GM18873 (cell line): ENCODE measurements around the gene TAF13.
A peak's percentile ranks its signal among the peaks of the same experiment; 100 is the strongest.
"Not testable (repeated sequence)": the region's sequence is repeated elsewhere in the genome, so short reads cannot be mapped to it uniquely, and the experiment has no call there.

Experiments
- ATAC-seq: cut with Tn5 transposase; IDR thresholded peaks from one replicate; pipeline ENCODE4 v1.9.1; 2021; ENCODE audit warnings: mild to moderate bottlenecking, moderate library complexity, moderate number of reproducible peaks; ENCODE audit not compliant: unreplicated experiment, low FRiP score

TAF13 gene

DNA sequence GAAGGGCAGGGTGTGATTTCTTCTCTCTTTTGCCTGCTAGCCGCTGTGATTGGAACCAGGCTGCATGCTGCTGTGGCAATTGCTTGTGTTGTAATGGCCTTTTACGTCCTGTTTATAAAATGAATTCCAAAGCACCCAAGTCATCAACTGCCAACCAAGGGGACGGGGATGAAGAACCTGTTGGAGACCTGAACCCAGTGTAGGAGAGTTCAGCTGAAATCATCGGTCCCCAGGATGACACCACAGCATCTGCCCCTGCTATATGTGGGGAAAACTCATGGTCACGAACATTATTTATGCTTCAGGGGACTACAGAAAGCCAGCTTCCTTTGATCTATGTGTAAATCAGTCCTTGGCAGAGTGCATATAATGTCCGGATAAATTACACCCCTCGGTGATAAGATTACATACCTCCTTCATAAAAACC is 18.6 kb upstream of the TAF13 start:
- no peak for ATAC-seq

GRCh38 chr1:109091839-109092193 is 16.0 kb upstream of the TAF13 start:
- no peak for ATAC-seq

DNA sequence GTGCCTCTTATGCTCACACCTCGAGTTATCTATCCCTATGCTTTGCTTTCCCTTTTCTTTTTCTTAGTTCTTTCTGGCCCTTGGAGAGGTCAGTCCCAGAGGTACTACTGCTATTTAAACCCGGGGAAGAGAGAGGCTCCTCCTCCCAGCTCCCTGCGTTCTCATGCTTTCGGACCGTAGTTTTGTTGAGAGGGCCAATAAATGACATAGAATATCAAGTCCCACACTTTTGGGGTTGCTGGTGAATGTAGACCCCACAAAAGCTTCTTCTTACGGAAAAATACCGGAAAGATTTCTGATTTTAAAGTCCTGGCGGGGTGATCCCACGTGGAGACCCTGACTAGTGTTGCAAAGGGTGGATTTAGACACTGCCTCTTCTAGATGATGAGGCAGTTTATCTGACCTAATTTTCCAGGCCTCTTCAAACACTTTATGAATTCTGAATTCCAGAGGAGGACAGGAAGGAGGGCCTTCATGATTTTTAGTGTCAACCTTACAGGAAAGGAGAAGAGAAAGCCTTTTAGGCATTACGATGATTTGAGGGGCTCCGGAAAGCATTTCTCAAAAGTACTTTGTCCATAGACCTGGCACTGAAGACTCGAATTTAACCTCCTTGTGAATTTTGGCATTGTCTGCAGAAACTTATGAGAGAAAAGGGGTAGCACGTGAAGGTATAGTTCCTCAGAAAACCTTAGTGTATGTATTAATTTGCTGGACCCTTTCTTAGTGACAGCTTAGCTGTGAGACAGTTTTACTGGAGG is 15.5 kb upstream of the TAF13 start:
- peak; percentile 30 for ATAC-seq

- ATAC-seq, result peak; percentile 93
These were observed 14.6 kb upstream of the TAF13 start, which contains the start of gene TMEM167B for GRCh38 chr1:109090196-109091077. TMEM167B (plus strand) TSS chr1:109090764; CDS start chr1:109090873, 109 bp downstream.

- no peak for ATAC-seq
These were observed 13.6 kb upstream of the TAF13 start for GRCh38 chr1:109089242-109090015.

GRCh38 chr1:109084563-109085517 is 9.0 kb upstream of the TAF13 start:
- no peak for ATAC-seq

DNA sequence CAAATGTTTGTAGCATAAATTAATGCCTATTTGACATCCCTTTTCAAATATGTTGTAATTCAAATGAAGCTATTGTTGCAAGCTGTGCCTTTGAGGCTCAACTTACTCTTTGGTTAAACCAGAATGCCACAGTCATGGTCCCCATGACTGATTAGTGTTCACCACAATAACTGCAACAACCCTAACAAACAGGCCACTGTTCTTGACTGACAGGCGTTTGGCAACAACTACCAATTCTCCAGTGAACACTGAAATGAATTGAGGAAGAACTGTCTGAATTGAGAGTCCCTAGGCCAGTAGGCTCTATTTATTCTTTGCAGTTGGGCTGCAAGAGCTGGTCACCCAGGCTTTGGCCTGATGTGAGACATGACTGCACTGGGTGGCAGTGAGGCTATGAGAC is 8.1 kb upstream of the TAF13 start:
- ATAC-seq, result no peak

GRCh38 chr1:109083501-109083900 is 7.7 kb upstream of the TAF13 start:
- no peak for ATAC-seq

DNA sequence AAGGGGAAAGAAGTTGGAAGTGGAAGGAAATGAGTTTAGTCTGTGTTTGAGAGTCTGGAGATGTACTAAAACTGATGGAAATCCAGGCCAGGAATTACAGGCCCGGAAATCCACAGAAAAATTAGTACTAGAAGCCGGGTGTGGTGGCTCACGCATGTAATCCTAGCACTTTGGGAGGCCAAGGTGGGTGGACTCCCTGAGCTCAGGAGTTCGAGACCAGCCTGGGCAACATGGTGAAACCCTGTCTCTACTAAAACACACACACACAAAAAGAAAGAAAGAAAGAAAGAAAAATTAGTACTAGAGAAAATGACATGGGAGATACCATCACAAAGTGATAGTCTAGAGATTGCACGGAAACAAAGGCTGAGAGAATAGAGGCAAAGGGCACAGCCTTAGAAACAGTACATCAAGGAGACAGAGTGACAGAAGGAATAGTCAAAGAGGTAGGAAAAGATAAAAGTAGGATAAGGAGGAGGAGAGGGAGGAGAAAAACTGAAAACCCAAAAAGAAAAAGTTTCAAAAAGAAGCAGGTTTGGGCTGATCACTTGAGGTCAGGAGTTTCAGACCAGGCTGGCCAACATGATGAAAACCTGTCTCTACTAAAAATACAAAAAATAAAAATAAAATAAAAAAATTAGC is 4.8 kb upstream of the TAF13 start:
- no peak for ATAC-seq

- no peak for ATAC-seq
These were observed 3.4 kb upstream of the TAF13 start for GRCh38 chr1:109079240-109079622.

DNA sequence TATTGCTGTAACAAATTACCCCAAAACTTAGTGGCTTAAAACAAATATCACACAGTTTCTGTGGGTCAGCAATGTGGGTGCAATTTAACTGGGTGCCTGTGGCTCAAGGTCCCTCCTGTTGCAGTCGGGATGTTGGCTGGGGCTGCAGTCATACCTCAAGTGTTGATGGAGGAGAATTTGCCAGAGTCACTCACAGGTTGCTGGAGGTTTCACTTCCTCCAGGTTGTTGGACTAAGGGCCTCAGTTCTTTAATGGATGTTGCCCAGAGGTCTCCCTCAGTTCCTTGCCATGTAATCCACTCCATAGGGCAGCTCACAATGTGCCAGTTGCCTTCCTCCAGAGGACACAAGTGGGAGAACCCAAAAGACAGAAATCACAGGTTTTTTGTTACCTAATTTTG is 2.5 kb upstream of the TAF13 start:
- no peak for ATAC-seq

GRCh38 chr1:109069294-109069693 is 6.5 kb downstream of the TAF13 start:
- no peak for ATAC-seq

DNA sequence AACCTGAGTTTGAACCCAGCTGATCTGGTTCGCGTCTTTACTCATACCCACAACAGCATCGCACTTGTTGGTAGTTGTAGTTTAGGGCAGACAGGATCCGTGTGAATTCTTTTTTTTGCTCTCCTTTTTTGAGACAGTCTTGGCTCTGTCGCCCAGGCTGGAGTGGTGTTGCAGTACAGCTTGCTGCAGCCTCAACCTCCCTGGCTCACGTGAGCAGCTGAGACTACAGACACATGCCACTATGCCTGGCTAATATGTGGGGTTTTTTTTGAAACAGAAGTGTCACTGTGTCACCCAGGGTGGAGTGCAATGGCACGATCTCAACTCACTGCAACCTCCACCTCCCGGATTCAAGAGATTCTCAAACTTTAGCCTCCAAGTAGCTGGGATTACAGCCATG is 7.9 kb downstream of the TAF13 start:
- ATAC-seq, result no peak

GRCh38 chr1:109065137-109065536 is 10.7 kb downstream of the TAF13 start:
- ATAC-seq, result no peak

DNA sequence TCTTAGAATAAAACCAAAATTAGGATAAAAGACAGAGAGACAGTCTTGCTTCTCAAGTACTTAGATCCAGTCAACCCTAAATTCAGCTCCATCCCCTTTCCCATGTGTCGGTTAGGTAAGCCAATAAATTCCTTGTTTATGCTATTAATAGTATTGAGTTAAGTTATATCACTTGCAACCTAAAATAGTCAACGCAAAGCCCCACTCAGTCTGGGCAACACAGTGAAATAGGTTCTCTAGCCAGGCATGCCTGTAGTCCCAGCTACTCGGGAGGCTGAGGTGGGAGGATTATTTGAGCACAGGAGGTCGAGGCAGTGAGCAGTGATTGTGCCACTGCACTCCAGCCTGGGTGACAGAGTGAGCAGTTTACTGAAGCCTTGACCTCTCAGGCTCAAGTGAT is 14.6 kb downstream of the TAF13 start:
- ATAC-seq, result no peak

DNA sequence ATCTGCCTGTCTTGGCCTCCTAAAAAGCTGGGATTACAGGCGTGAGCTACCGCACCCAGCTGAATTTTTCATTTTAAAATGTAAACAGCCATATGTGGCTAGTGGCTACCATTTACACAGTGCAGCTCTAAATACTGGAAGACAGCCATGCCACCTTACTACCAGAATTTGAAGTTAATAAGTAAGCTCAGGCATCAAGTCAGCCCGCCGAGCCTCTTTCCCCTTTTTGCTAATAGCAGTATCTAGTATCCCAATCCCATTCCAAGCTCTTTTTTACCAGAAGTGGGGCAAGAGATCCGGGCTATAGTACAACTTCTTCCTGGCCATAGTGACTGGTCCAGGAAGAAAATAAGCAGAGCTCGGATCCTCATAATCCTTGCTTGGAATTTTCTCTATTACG is 15.1 kb downstream of the TAF13 start:
- ATAC-seq, result no peak

GRCh38 chr1:109059026-109059425 is 16.8 kb downstream of the TAF13 start:
- ATAC-seq, result no peak

GRCh38 chr1:109056064-109056463 is 19.7 kb downstream of the TAF13 start:
- no peak for ATAC-seq

DNA sequence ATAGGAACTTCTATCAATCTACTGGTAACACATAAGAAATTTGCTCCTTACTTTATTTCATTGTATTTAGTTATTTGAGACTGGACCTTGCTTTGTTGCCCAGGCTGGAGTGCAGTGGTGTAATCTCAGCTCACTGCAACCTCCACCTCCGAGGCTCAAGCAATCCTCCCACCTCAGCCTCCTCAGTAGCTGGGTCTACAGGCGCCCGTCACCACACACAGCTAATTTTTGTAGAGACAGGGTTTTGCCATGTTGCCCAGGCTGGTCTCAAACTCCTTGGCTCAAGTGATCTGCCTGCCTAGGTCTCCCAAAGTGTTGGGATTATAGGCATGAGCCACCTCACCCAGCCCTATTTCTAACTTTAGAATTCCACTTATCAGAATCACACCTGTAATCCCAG is 23.7 kb downstream of the TAF13 start:
- ATAC-seq, result not testable (repeated sequence)
